Chondrocyte (in vitro differentiated cells): ENCODE measurements around the gene DNAJB6. TPM values are rescaled to one million over a fixed set of nuclear protein-coding genes. Genes with fewer than 3 reads are reported as not detected.

ENCODE experiments used
- DNase-seq: peaks from one replicate; pipeline ENCODE4 v3.0.0; 2021; ENCODE audit warnings: mixed read lengths, low spot score
- H3K27ac Mint-ChIP-seq: one replicate; pipeline ENCODE4 v1.8.0; 2021; ENCODE audit warnings: mild to moderate bottlenecking, moderate library complexity, mixed read lengths; ENCODE audit not compliant: unreplicated experiment
- H3K27me3 Mint-ChIP-seq: 2 replicates; pipeline ENCODE4 v1.8.0; 2021; ENCODE audit warnings: low read depth, mixed read lengths
- H3K36me3 Mint-ChIP-seq: 2 replicates; pipeline ENCODE4 v1.8.0; 2021; ENCODE audit warnings: low read depth, mixed read lengths
- H3K4me1 Mint-ChIP-seq: 2 replicates; pipeline ENCODE4 v1.8.0; 2021; ENCODE audit warnings: low read depth, mild to moderate bottlenecking, mixed read lengths
- H3K4me3 Mint-ChIP-seq: one replicate; pipeline ENCODE4 v1.8.0; 2021; ENCODE audit warnings: mild to moderate bottlenecking, moderate library complexity, mixed read lengths; ENCODE audit not compliant: unreplicated experiment
- H3K9me3 Mint-ChIP-seq: 2 replicates; pipeline ENCODE4 v1.8.0; 2021; ENCODE audit warnings: low read depth, mixed read lengths
- total RNA-seq: library from RNA; stranded (reverse); gene quantifications from 3 replicates; pipeline ENCODE4 v1.2.1, GENCODE V29; 2021
- TF ChIP-seq, protein P1 (sequence below): fragments of 200-600 bp; sonication (generic); IDR thresholded peaks from 2 replicates; pipeline ENCODE4 v1.5.0; 2021; ENCODE audit warnings: antibody characterized with exemption, mild to moderate bottlenecking, moderate library complexity

The DNAJB6 gene
- total RNA-seq, 1 donor from 2014 or later: 108 TPM

DNA sequence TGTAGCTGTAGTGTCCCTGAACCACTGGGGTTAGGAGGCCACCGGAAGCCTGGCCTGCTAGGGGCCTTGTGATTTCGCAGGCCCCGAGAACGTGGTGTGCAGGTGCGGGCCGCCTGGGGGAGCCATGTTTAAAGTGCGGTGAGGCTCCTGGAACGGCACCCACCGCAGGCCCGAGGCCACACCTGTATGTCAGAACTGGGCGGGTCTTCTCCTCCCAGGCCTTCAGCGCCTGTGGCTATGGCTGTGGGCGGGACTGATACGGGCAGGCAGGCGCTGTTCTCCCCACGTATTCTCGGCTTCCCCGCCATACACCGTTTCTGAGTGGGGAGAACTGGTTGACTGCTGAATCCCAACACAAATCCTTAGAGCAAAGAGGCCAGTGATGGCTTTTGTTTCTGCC is 74.8 kb downstream of the DNAJB6 start:
- Mint-ChIP-seq H3K27ac (no peak overlapping the region), H3K4me3 (no peak overlapping the region), H3K36me3 (peaks cover 10% of the 10 kb centered on the region), H3K27me3 (no peaks in the 10 kb centered on the region), H3K9me3 (no peaks in the 10 kb centered on the region), H3K4me1 (no peaks in the 10 kb centered on the region)
- TF ChIP-seq, protein P1, sequence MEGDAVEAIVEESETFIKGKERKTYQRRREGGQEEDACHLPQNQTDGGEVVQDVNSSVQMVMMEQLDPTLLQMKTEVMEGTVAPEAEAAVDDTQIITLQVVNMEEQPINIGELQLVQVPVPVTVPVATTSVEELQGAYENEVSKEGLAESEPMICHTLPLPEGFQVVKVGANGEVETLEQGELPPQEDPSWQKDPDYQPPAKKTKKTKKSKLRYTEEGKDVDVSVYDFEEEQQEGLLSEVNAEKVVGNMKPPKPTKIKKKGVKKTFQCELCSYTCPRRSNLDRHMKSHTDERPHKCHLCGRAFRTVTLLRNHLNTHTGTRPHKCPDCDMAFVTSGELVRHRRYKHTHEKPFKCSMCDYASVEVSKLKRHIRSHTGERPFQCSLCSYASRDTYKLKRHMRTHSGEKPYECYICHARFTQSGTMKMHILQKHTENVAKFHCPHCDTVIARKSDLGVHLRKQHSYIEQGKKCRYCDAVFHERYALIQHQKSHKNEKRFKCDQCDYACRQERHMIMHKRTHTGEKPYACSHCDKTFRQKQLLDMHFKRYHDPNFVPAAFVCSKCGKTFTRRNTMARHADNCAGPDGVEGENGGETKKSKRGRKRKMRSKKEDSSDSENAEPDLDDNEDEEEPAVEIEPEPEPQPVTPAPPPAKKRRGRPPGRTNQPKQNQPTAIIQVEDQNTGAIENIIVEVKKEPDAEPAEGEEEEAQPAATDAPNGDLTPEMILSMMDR: no peak
- peak; percentile 63 for DNase-seq

DNA sequence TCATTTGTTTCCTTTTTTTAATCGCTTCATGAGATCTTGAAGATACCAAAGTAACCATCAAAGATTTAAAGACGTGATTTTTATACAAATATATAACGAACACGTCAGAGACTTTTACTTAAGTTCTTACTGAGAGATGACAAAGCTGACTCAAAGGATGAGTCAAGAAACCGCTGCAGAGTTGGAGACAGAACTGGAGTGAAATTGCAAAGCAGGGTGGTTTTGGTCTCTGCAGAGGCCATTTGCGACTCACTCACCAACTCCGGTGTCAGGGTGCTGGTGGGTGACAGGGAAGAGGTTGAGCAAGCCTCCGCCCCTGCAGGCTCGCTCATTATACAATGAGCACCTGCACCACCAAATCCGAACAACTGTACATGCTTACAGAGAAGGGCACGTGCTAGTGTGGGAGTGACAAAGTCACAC is 75.2 kb downstream of the DNAJB6 start:
- no peaks in the 10 kb centered on the region for H3K4me1 Mint-ChIP-seq
- peaks cover 14% of the 10 kb centered on the region for H3K36me3 Mint-ChIP-seq
- H3K9me3 Mint-ChIP-seq: no peaks in the 10 kb centered on the region
- no peaks in the 10 kb centered on the region for H3K27me3 Mint-ChIP-seq
- H3K27ac Mint-ChIP-seq: no peak overlapping the region
- DNase-seq: no peak
- H3K4me3 Mint-ChIP-seq: no peak overlapping the region
- TF ChIP-seq, protein P1: no peak

DNA sequence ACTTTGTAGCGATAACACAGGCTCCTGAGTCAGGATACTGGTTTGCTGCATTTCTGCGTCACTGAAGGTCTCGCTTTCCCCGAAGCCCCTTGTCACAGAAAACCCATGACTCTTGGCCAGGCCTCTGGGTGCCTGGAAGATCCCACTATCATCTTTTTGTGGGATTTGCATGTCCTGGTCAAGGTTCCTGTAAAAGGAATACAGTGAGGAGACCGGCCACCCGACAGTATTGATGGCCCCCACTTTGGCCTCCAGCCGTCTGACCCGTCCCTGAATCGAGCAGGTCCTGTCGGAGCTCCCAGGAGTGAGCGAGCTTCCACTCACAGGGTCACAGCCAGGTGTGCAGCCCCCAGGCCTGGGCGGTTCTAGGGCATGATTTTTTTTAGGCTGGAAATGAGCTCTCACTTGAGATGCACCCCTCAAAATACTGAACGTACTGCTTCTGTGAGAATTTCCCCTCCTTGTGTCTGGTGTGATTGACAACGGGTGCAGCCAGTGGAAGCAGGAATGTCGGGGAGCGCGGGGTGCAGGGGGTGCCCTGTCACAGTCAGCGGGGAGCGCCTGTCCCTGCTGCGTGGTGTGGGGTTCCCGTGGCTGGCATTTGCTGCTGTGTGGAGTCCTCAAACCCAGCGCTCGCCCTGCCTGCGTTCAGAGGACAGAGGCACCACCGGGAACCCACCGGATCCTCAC is 75.8 kb downstream of the DNAJB6 start:
- H3K27ac Mint-ChIP-seq: no peak overlapping the region
- H3K36me3 Mint-ChIP-seq: peaks cover 15% of the 10 kb centered on the region
- H3K4me1 Mint-ChIP-seq: no peaks in the 10 kb centered on the region
- peak; percentile 77 for DNase-seq
- H3K9me3 Mint-ChIP-seq: no peaks in the 10 kb centered on the region
- TF ChIP-seq, protein P1: no peak
- H3K27me3 Mint-ChIP-seq: no peaks in the 10 kb centered on the region
- no peak overlapping the region for H3K4me3 Mint-ChIP-seq

DNA sequence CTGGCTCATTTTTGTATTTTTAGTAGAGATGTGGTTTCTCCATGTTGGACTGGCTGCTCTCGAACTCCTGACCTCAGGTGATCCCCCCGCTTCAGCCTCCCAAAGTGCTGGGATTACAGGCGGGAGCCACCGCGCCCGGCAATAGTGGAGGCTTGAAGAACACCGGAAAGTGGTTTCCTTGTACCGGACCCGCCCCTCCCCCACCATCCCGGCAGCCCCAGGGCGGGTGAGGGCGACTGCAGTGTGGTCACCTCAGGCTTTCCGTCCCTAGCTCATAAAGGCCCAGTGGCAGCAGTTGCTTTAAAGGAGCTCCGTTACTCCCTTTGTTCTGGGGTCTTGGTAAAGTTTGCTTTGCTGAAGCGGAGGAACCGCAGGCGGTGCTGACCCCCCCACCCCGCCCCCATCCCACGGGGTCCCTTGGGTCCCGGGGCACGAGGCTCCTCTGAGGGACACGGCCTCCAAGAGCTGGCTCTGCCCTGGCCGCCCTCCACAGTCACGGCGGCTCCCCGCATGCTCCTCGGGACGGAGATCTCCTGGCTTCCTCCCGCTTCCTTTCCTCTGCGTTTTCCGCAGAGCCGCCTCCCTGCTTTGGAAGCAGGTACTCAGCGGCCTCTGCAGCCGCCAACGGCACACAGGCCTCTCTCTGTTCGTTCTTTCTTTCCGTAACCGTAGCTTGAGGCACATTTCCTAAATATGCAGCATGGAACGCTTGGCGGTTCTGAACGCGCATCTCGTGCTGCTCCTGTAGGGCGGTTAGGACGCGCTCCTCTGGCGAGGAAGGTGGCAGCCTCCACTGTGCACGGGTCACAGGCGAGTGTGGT is 77.3 kb downstream of the DNAJB6 start:
- H3K27me3 Mint-ChIP-seq: no peaks in the 10 kb centered on the region
- H3K4me1 Mint-ChIP-seq: no peaks in the 10 kb centered on the region
- peaks cover 13% of the 10 kb centered on the region for H3K36me3 Mint-ChIP-seq
- H3K4me3 Mint-ChIP-seq: no peak overlapping the region
- no peaks in the 10 kb centered on the region for H3K9me3 Mint-ChIP-seq
- DNase-seq: no peak
- H3K27ac Mint-ChIP-seq: peak overlapping the region; percentile 78
- TF ChIP-seq, protein P1: no peak

DNA sequence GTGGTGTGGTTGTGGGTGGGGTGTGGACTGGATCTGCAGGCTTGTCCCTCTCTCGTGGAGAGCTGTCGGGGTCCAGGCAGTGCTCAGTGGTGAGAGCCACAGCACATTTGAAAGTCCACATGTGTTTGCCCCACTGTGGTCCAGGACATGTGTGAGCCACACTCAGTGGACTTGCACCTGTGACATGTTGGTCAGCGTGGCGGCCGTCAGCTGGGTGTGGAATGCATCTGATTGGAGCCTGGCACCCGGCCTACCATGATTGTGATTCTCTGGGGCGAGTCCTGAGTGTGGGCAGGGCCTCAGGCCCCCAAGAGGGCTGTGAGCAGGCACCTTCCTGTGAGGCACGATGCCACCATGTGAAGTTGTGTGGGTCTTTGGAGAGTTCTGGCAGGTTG is 77.9 kb downstream of the DNAJB6 start:
- no peaks in the 10 kb centered on the region for H3K27me3 Mint-ChIP-seq
- DNase-seq: no peak
- no peaks in the 10 kb centered on the region for H3K4me1 Mint-ChIP-seq
- no peak overlapping the region for H3K27ac Mint-ChIP-seq
- no peak overlapping the region for H3K4me3 Mint-ChIP-seq
- H3K36me3 Mint-ChIP-seq: peaks cover 15% of the 10 kb centered on the region
- TF ChIP-seq, protein P1: no peak
- no peaks in the 10 kb centered on the region for H3K9me3 Mint-ChIP-seq
